ENCODE data around the gene OTOF. TPM values are rescaled to one million over a fixed set of nuclear protein-coding genes. Genes with fewer than 3 reads are reported as not detected.
"Not testable (repeated sequence)": the region's sequence is repeated elsewhere in the genome, so short reads cannot be mapped to it uniquely, and the experiment has no call there.

OTOF gene
- total and polyA plus RNA-seq, 9 of the 15 experiments (the other 6 are each of a cell fraction or from before 2014, with no cell fraction given): 0.03 to 0.11 (median 0.06) TPM; not detected in 5

GRCh38 chr2:26468544-26468943, 9.4 kb downstream of the OTOF start:
- POLR2A ChIA-PET: interaction anchor here (0.7 to 1.0 kb wide), 3 partner anchors 27 to 152 kb away, joined by 3 to 5 read pairs (median 3); no protein-coding TSS in a partner anchor
- intact Hi-C loops (cut with micrococcal nuclease) (loop anchor here (5.0 to 10.0 kb wide), 3 partner anchors 234 to 516 kb away; partner anchors contain the start of gene GAREM2), in situ Hi-C loops (cut with MboI) (loop anchor here (5.0 to 10.0 kb wide), 2 partner anchors 226 to 524 kb away; partner anchors contain the start of genes HADHA and HADHB)
- H3K9ac ChIP-seq (ENCODE audit: insufficient read depth in 1 of 2, low read depth in 2 of 2, low read length in 2 of 2); H3K9me1 ChIP-seq (ENCODE audit: control insufficient read depth, insufficient read depth, low read length); BruUV-seq (replicated peaks); H3K4me3 ChIP-seq; H3K4me2 ChIP-seq (ENCODE audit: insufficient read depth, low read length); H3K79me2 ChIP-seq (ENCODE audit: control insufficient read depth, insufficient read depth, low read length); H3K9me3 ChIP-seq (replicated peaks; ENCODE audit: control insufficient read depth, insufficient read depth, low read depth, low read length); H3K27me3 ChIP-seq (ENCODE audit: control insufficient read depth in 2 of 2, insufficient read depth in 2 of 2, low read length in 2 of 2); H3K36me3 ChIP-seq (ENCODE audit: control insufficient read depth, insufficient read depth, low read length); H4K20me1 ChIP-seq (replicated peaks; ENCODE audit: control insufficient read depth, insufficient read depth, low read length); ATAC-seq; H2AFZ ChIP-seq (ENCODE audit: low read depth, low read length); FAIRE-seq; H3K27ac ChIP-seq (ENCODE audit: extremely low read depth, low read depth, low read length); DNase-seq (ENCODE audit: extremely low read depth in 1 of 4, low spot score in 3 of 4): not testable (repeated sequence)
- CTCF ChIA-PET (ENCODE audit: low intra/inter-chr PET ratio): interaction anchor here (0.5 to 2.4 kb wide), 6 partner anchors 43 to 234 kb away, joined by 3 to 8 read pairs (median 4); partner anchors contain the start of gene HADHB
- H3K4me1 ChIP-seq (replicated peaks in 1 of 2; ENCODE audit: control insufficient read depth in 2 of 2, insufficient read depth in 2 of 2, low read length in 2 of 2): peaks cover 8 to 23% of the 10 kb centered on the region in 2 experiments; a peak in 4 of 5 replicates
- WGBS (ENCODE audit: insufficient coverage, low coverage, missing lambda C conversion rate): 93% methylated on average over 1 of the region's 1 CpG
- TF ChIP-seq BCOR (IDR thresholded peaks at IDR 0.05) (peak; percentile 76), KDM1A (IDR thresholded peaks at IDR 0.05) (peak in 1 of 2 experiments; percentile 67; a peak in 1 of 4 replicates), ZNF146 (CRISPR knock-in tag; IDR thresholded peaks at IDR 0.05; ENCODE audit: unreplicated experiment) (peak; percentile 98), SMARCA5 (IDR thresholded peaks at IDR 0.05) (peak; percentile 61; the same call in 1 of the 2 replicates), RBM25 (IDR thresholded peaks at IDR 0.05; ENCODE audit: low read depth, low read length, severe bottlenecking) (peak; percentile 36), HDAC2 (IDR thresholded peaks at IDR 0.05) (peak; percentile 42; the same call in 1 of the 2 replicates)
